Muscle layer of duodenum (tissue), 2 donors: ENCODE measurements around the gene SETBP1.
A peak's percentile ranks its signal among the peaks of the same experiment; 100 is the strongest.

Experiments
- H3K27ac ChIP-seq: one replicate; pipeline ENCODE4 v1.7.0; 2013; ENCODE audit warnings: mild to moderate bottlenecking, low read length
- H3K27me3 ChIP-seq: one replicate; pipeline ENCODE4 v1.7.0; 2013; ENCODE audit warnings: low read depth, mild to moderate bottlenecking, control low read depth, low read length
- H3K36me3 ChIP-seq, 2 donors: one replicate each; pipeline ENCODE4 v1.7.0; 2013; ENCODE audit warnings: low read length in 2 of 2, control low read depth in 1 of 2, mild to moderate bottlenecking in 1 of 2; ENCODE audit not compliant: insufficient read depth in 2 of 2, control insufficient read depth in 1 of 2
- H3K4me1 ChIP-seq, 2 donors: one replicate each; pipeline ENCODE4 v1.7.0; 2013; ENCODE audit warnings: low read length in 2 of 2, mild to moderate bottlenecking in 2 of 2, control low read depth in 1 of 2, moderate library complexity in 1 of 2; ENCODE audit not compliant: insufficient read depth in 2 of 2, control insufficient read depth in 1 of 2
- H3K4me3 ChIP-seq, 2 donors: one replicate each; pipeline ENCODE4 v1.7.0; 2013; ENCODE audit warnings: low read length in 2 of 2, low read depth in 1 of 2, mild to moderate bottlenecking in 1 of 2
- H3K9me3 ChIP-seq, 2 donors: one replicate each; pipeline ENCODE4 v1.7.0; 2013; ENCODE audit warnings: low read length in 2 of 2, control low read depth in 1 of 2, mild to moderate bottlenecking in 1 of 2; ENCODE audit not compliant: control insufficient read depth in 1 of 2
- donor health status: healthy.

The SETBP1 gene

DNA sequence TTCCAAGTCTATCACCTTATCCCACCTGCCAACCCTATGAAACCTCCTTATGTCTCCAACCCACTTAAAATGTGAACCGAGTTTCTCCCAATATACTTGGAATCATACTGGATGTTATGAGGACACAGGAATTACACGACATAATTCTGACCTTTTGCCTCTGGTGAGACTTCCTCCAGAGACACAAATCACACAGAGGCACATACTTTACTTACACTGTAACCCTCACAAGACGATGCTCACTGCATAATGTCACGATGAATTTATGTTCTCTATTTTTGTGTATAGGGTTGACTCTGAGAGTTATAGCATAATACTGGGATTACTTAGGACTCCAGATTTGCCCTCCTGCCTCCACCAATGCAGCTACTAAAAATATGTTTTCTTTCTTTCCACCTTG, 28.0 kb upstream of the SETBP1 start:
- H3K9me3 ChIP-seq: no peaks in the 10 kb centered on the region
- H3K27me3 ChIP-seq: no peaks in the 10 kb centered on the region
- H3K4me3 ChIP-seq: no peak overlapping the region
- H3K36me3 ChIP-seq: no peaks in the 10 kb centered on the region
- no peaks in the 10 kb centered on the region for H3K4me1 ChIP-seq
- no peak overlapping the region for H3K27ac ChIP-seq

DNA sequence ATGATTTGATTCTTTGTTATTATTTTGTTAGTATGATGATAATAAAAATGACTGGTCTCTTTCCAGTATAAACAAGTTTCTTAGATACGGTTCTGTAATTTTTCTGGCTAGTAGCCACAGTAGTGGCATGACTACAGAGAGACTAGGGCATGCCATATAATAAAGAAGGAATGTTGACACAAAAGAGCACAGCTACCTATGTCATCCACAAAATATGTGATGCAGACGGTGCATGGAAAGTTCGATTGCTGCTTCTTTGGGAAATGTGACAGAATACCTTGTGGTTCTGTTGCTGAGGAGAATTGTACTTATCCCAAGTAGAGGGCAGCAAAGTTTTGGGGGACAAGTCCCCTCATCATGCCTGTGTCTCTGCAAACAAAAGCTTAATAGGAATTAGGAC, 26.1 kb upstream of the SETBP1 start:
- Histone ChIP-seq H3K9me3 (no peaks in the 10 kb centered on the region), H3K4me3 (no peak overlapping the region), H3K36me3 (no peaks in the 10 kb centered on the region)

DNA sequence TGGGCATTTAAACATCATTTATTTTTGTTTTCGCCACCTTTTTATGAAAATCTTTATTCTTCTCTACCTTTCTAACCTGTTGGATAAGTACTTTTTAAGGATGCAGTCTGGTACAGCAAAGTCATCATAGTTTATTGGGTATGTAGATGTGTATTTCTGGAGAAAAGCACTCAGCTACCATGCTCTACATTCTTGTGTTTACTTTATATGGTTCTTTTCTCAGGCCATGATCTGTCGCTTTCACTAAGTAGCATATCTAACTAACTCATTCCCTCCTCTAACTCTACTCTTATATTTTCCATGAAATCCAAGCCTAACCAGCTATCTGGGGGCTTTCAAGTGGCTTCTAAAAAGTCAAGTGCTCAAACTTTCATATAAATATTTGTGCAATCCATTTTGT, 25.3 kb upstream of the SETBP1 start:
- H3K4me3 ChIP-seq: no peak overlapping the region
- H3K36me3 ChIP-seq: no peaks in the 10 kb centered on the region
- no peaks in the 10 kb centered on the region for H3K4me1 ChIP-seq
- H3K27me3 ChIP-seq: no peaks in the 10 kb centered on the region
- no peaks in the 10 kb centered on the region for H3K9me3 ChIP-seq
- no peak overlapping the region for H3K27ac ChIP-seq

More for the DNA sequence above, 26.1 kb upstream of the SETBP1 start:
- no peaks in the 10 kb centered on the region for H3K4me1 ChIP-seq
- no peak overlapping the region for H3K27ac ChIP-seq
- H3K27me3 ChIP-seq: no peaks in the 10 kb centered on the region

DNA sequence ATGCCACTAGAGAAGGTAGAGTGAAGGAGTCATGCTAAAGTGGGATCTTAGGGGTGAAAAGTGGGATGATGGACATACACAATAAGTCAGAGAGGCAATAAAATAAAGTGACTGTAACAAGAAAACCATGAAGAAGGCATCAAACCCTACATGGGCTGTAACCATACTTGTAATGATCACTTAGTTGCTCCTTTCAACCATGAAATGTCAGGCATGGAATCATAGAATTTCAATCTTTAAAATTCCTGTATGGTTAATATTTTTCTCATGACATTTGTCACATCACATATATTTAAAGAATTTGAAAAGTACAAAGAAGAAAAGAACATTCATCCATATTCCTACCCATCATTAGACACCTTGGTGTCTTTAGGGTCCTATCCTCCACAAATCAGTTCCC, 20.9 kb upstream of the SETBP1 start:
- H3K36me3 ChIP-seq: no peaks in the 10 kb centered on the region

DNA sequence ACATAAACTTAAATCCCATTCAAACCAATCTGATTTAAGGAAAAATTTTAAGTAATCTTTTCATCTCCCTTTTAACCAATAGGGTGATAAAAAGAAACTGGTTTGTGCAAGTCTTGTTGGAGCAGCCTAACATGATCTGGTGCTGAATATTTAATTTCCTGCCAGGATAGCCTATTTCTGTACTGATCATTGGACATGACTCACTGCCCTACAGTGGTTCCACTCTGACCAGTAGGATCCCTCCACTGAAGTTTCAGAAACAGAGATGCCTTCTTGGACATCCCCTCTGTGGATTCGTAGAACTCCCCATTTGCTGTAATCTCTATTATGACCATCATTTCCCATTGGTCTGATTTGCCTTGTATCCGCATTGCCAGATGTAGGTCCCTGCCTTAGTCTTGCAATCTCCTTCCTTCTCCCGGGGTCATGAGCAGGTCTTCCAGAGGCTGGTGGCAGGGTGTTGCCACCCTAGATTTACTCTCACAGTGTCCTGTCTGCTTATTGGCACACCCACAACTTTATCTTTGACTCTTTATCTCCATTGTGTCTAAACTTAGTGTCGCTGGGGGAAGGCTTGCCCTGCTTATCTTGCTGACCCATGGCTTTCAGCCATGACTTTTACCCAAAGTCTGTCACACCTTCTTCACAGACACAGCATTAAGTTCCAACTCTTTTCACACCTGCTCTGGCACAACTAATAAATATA, 12.3 kb upstream of the SETBP1 start:
- Histone ChIP-seq H3K27me3 (no peaks in the 10 kb centered on the region), H3K4me3 (no peak overlapping the region), H3K9me3 (no peaks in the 10 kb centered on the region), H3K4me1 (peaks cover 0 to 4% of the 10 kb centered on the region in 2 donors), H3K27ac (no peak overlapping the region), H3K36me3 (no peaks in the 10 kb centered on the region)

More for the DNA sequence above, 20.9 kb upstream of the SETBP1 start:
- Histone ChIP-seq H3K9me3 (no peaks in the 10 kb centered on the region), H3K4me1 (no peaks in the 10 kb centered on the region), H3K4me3 (no peak overlapping the region), H3K27ac (no peak overlapping the region), H3K27me3 (no peaks in the 10 kb centered on the region)

DNA sequence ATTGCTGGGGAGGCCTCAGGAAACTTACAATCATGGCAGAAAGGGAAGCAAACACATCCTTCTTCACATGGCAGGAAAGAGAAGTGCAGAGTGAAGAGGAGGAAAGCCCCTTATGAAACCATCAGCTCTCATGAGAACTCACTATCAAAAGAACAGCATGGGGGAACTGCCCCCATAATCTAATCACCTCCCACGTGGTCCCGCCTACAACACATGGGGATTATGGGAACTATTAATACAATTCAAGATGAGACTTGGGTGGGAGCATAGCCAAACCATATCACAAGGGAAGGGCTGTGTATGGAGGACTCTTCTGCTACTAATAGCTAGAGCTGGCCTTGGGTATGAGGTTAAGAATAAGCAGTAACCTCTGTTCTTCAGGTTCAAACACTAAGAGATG, 8.8 kb upstream of the SETBP1 start:
- H3K36me3 ChIP-seq: no peaks in the 10 kb centered on the region
- H3K4me3 ChIP-seq: no peak overlapping the region
- H3K27me3 ChIP-seq: no peaks in the 10 kb centered on the region
- no peak overlapping the region for H3K27ac ChIP-seq
- peaks cover 0 to 5% of the 10 kb centered on the region in 2 donors for H3K4me1 ChIP-seq
- H3K9me3 ChIP-seq: no peaks in the 10 kb centered on the region

DNA sequence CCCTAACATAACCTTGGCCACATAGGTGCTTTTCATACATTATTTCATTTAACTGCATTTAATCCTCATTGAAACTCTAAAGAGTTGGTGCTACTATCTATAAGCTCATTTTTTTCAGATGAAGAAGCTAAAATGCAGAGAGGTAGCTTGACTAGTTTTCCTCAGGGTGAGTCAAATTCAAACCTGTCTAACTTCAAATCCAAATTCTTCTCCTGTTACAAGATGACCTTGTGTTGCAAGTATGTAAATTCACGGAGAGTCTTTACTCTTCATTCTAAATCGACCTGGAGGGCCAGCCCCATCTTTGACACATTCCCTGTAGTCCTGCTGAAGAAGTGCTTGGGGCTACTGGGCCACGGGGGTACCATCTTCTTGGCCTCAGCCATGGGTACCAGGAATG, 8.2 kb upstream of the SETBP1 start:
- H3K9me3 ChIP-seq: no peaks in the 10 kb centered on the region
- no peak overlapping the region for H3K4me3 ChIP-seq
- H3K27ac ChIP-seq: no peak overlapping the region
- peaks cover 0 to 5% of the 10 kb centered on the region in 2 donors for H3K4me1 ChIP-seq
- no peaks in the 10 kb centered on the region for H3K36me3 ChIP-seq
- H3K27me3 ChIP-seq: no peaks in the 10 kb centered on the region

DNA sequence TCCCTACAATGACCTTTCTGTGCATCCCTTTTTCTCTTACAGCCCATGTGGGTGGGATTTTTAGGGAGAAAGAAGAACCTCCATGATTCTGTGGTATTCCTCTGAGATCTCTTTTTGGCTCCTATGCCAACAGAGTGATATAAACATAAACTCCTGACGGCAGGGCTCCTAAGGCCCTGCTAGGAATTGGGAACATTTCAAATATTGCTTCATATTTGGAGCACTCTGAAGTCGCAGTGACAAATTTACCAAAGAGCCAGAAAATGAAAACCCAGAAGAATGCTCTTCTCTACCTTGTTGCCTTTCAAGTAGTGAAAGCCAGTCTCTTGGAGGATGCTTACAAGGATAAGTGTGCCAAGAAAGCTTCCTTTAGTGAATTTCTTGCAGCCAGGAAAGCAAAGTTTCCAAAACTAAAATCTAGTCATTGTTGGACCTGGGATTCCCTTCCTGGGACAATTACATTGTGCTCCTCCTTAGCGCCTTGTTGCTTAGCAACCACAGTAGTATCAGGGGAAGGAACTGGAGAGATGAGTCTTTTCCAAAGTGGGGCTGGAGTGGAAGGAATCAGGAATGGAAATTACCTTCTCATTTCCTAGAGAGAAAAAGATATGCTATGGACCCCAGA, 7.3 kb upstream of the SETBP1 start:
- H3K9me3 ChIP-seq: no peaks in the 10 kb centered on the region
- no peaks in the 10 kb centered on the region for H3K27me3 ChIP-seq
- H3K4me1 ChIP-seq: peaks cover 0 to 5% of the 10 kb centered on the region in 2 donors
- no peaks in the 10 kb centered on the region for H3K36me3 ChIP-seq
- H3K4me3 ChIP-seq: no peak overlapping the region
- no peak overlapping the region for H3K27ac ChIP-seq

DNA sequence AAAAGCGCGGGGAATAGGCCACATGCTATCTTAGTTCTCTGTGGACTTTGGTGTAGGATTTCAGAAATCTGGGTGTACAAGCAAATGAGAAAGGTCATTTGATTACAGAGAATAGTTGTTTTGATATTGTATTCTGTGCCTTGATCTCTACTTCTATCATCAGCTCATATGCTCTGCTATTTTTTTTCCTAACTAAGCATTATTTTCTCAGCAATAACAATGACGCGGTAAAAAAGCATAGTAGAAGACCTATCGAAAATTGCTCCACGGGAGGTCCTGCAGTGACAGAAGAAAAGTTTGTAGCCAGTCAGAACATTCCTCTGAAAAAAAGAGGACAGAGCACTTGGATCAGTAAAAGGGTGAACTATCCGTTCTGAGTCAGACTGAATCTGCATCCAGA, 2.8 kb upstream of the SETBP1 start:
- Histone ChIP-seq H3K27me3 (no peaks in the 10 kb centered on the region), H3K9me3 (no peaks in the 10 kb centered on the region), H3K4me1 (peaks cover 0 to 5% of the 10 kb centered on the region in 2 donors), H3K4me3 (no peak overlapping the region), H3K27ac (no peak overlapping the region), H3K36me3 (no peaks in the 10 kb centered on the region)

DNA sequence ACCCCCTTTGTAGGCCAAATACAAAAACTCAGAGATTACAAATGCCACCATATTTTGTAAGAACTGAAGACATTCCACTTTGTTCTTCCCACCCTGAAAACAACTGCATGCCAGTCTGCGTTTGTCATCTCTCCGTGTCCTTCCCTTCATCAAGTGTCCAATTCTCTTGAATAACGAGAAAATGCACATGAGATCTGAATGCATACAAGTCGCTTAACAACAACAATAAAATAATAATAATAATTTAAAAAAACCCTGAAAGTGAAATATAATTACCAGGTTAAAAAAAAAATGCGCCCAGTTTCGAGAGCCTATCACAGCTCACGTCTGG, 2.0 kb upstream of the SETBP1 start:
- Histone ChIP-seq H3K27me3 (no peaks in the 10 kb centered on the region), H3K27ac (no peak overlapping the region), H3K36me3 (no peaks in the 10 kb centered on the region), H3K4me1 (no peaks in the 10 kb centered on the region), H3K9me3 (no peaks in the 10 kb centered on the region), H3K4me3 (peak overlapping the region; percentile 37 to 74)

DNA sequence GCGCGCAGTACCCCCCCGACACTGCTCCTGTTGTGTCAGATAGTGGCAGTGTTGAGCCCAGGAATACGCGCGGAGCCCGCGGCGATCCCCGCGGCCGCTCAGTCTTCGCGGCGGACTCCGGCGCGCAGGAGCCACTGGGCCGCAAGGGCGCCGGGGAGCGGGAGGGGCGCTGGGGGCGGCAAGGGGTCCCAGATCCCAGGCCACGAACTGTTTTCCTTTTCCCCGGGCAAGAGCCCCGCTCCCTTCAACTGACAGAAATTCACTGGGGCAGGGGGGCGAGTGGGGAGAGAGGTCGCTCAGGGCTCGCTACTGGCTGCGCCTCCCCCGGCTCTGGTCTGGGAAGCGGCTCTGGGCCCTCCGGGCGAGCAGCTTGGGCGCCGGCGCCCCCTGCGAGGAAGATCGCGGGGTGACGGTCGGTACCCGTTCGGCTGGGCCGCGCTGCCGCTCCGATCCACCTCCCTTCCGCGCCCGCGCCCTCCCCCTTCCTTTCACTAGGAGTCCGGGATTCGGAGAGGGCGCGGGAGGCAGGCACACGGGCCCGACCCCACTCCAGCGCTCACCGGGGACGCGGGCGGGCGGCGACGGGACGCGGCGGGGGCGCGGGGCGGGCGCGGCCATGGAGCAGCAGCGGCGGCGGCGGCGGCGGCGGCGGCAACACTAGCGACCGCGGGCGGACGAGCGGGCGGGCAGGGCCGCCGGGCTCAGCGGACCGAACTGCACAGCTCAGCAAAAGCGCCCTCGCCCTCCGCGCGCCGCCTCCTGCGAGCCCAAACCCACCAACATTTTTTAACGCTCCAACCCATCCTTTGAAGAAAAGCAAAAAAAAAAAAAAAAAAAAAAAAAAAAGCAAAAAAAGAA, 1.4 kb upstream of the SETBP1 start:
- Histone ChIP-seq H3K9me3 (no peaks in the 10 kb centered on the region), H3K4me1 (no peaks in the 10 kb centered on the region), H3K27me3 (no peaks in the 10 kb centered on the region), H3K36me3 (no peaks in the 10 kb centered on the region), H3K27ac (peak overlapping the region; percentile 67), H3K4me3 (peak overlapping the region; percentile 44 to 74)
